SK-N-DZ (cell line): ENCODE data around the gene GTF2H3. TPM values are rescaled to one million over a fixed set of nuclear protein-coding genes. Genes with fewer than 3 reads are reported as not detected.
"Not testable (repeated sequence)": the region's sequence is repeated elsewhere in the genome, so short reads cannot be mapped to it uniquely, and the experiment has no call there.

Experiments
- DNase-seq: peaks from one replicate; pipeline ENCODE4 v3.0.0-alpha.2; 2015; ENCODE audit warnings: low spot score
- polyA plus RNA-seq, 2 experiments: library from polyadenylated mRNA; depleted of rRNA; stranded (reverse); fragments of >200 nt; gene quantifications; 2 replicates each; pipeline ENCODE4 v1.2.3, GENCODE V29; 2014

Gene GTF2H3
- polyA plus RNA-seq (2014; cell fraction: cytosol; rRNA removed) = 45.0 and 62.9 TPM in 2 replicates
- polyA plus RNA-seq (2014; cell fraction: nucleus; rRNA removed) = 17.8 and 24.2 TPM in 2 replicates

- DNase-seq = peak; percentile 99
These were observed at the start of gene GTF2H3, which contains the start of gene EIF2B1 for GRCh38 chr12:123633379-123634141. TSS of gene GTF2H3 (plus strand) at chr12:123633829. CDS start at chr12:123633860, 31 bp downstream. TSS of gene EIF2B1 (minus strand) at chr12:123633686. CDS start at chr12:123633557, 129 bp downstream.

GRCh38 chr12:123591702-123592481, 41.7 kb upstream of the GTF2H3 start:
- DNase-seq = no peak

- no peak for DNase-seq
These were observed 37.9 kb upstream of the GTF2H3 start for GRCh38 chr12:123595729-123596128.

GRCh38 chr12:123597100-123597499, 36.5 kb upstream of the GTF2H3 start:
- DNase-seq = no peak

- no peak for DNase-seq
These were observed 35.1 kb upstream of the GTF2H3 start for GRCh38 chr12:123598522-123598921.

GRCh38 chr12:123599310-123599709, 34.3 kb upstream of the GTF2H3 start:
- DNase-seq = no peak

- DNase-seq = no peak
These were observed 33.9 kb upstream of the GTF2H3 start for GRCh38 chr12:123599721-123600120.

- peak; percentile 88 for DNase-seq
These were observed 31.8 kb upstream of the GTF2H3 start, which contains the start of gene DDX55 for GRCh38 chr12:123601602-123602489. TSS of gene DDX55 (plus strand) at chr12:123602099. CDS start at chr12:123602149, 50 bp downstream.

GRCh38 chr12:123602651-123603195, 30.9 kb upstream of the GTF2H3 start:
- no peak for DNase-seq

GRCh38 chr12:123603495-123603894, 30.1 kb upstream of the GTF2H3 start:
- not testable (repeated sequence) for DNase-seq

GRCh38 chr12:123607756-123608155, 25.9 kb upstream of the GTF2H3 start:
- no peak for DNase-seq

GRCh38 chr12:123608182-123608581, 25.4 kb upstream of the GTF2H3 start:
- DNase-seq = no peak

GRCh38 chr12:123614110-123614509, 19.5 kb upstream of the GTF2H3 start:
- DNase-seq = no peak

- DNase-seq = no peak
These were observed 19.1 kb upstream of the GTF2H3 start for GRCh38 chr12:123614531-123614930.

GRCh38 chr12:123617144-123617543, 16.5 kb upstream of the GTF2H3 start:
- DNase-seq = no peak

GRCh38 chr12:123617580-123617979, 16.0 kb upstream of the GTF2H3 start:
- DNase-seq = no peak

- DNase-seq = no peak
These were observed 12.5 kb upstream of the GTF2H3 start for GRCh38 chr12:123621101-123621500.

GRCh38 chr12:123621619-123622530, 11.8 kb upstream of the GTF2H3 start:
- no peak for DNase-seq

GRCh38 chr12:123634142-123634561, 523 bp downstream of the GTF2H3 start:
- no peak for DNase-seq

GRCh38 chr12:123643911-123644310, 10.3 kb downstream of the GTF2H3 start:
- DNase-seq = no peak
